MM.1S (cell line): ENCODE data around the gene KL.

Source experiments
- DNase-seq: peaks from one replicate; pipeline ENCODE4 v3.0.0-alpha.2; 2015
- H2AFZ ChIP-seq: fragments of 300-600 bp; sonication (generic); 2 replicates; pipeline ENCODE4 v1.6.0; 2016; ENCODE audit warnings: antibody characterized with exemption, low read length
- H3F3A ChIP-seq: fragments of 300-600 bp; sonication (generic); 2 replicates; pipeline ENCODE4 v1.6.1; 2016; ENCODE audit warnings: mild to moderate bottlenecking, antibody characterized with exemption, low read length, moderate library complexity, mixed read lengths; ENCODE audit not compliant: insufficient read depth
- H3K27ac ChIP-seq: fragments of 300-600 bp; sonication (generic); 2 replicates; pipeline ENCODE4 v1.5.1; 2016; ENCODE audit warnings: mild to moderate bottlenecking, low read length
- H3K27me3 ChIP-seq: fragments of 300-600 bp; sonication (generic); replicated peaks from 2 replicates; pipeline ENCODE4 v1.6.0; 2016; ENCODE audit warnings: low read length; ENCODE audit not compliant: insufficient read depth
- H3K36me3 ChIP-seq: fragments of 300-600 bp; sonication (generic); replicated peaks from 2 replicates; pipeline ENCODE4 v1.6.1; 2016; ENCODE audit warnings: mild to moderate bottlenecking, low read length, mixed read lengths; ENCODE audit not compliant: insufficient read depth
- H3K4me1 ChIP-seq: fragments of 300-600 bp; sonication (generic); 2 replicates; pipeline ENCODE4 v1.6.1; 2016; ENCODE audit warnings: low read length, mixed read lengths
- H3K4me2 ChIP-seq: fragments of 300-600 bp; sonication (generic); 2 replicates; pipeline ENCODE4 v1.6.0; 2016; ENCODE audit warnings: low read depth, low read length
- H3K4me3 ChIP-seq: fragments of 300-600 bp; sonication (generic); 2 replicates; pipeline ENCODE4 v1.5.1; 2016; ENCODE audit warnings: low read length, mixed read lengths
- H3K79me2 ChIP-seq: fragments of 300-600 bp; sonication (generic); 2 replicates; pipeline ENCODE4 v1.6.1; 2016; ENCODE audit warnings: mixed run types, low read length, mixed read lengths
- H3K9ac ChIP-seq: fragments of 300-600 bp; sonication (generic); 2 replicates; pipeline ENCODE4 v1.6.1; 2016; ENCODE audit warnings: low read length, mixed read lengths
- H3K9me2 ChIP-seq: fragments of 300-600 bp; sonication (generic); replicated peaks from 2 replicates; pipeline ENCODE4 v1.6.1; 2016; ENCODE audit warnings: mild to moderate bottlenecking, low read length, mixed read lengths; ENCODE audit not compliant: insufficient read depth
- H3K9me3 ChIP-seq: fragments of 300-600 bp; sonication (generic); replicated peaks from 2 replicates; pipeline ENCODE4 v1.6.1; 2016; ENCODE audit warnings: mild to moderate bottlenecking, low read length, mixed read lengths; ENCODE audit not compliant: insufficient read depth
- H4K20me1 ChIP-seq: fragments of 300-600 bp; sonication (generic); 2 replicates; pipeline ENCODE4 v1.6.1; 2016; ENCODE audit warnings: mild to moderate bottlenecking, low read length, moderate library complexity, mixed read lengths; ENCODE audit not compliant: insufficient read depth
- CTCF ChIP-seq: fragments of 300-600 bp; sonication (generic); IDR thresholded peaks from 2 replicates; pipeline ENCODE4 v1.5.1; 2016; ENCODE audit warnings: antibody characterized with exemption, low read length, mixed read lengths
- EZH2 ChIP-seq: fragments of 300-600 bp; sonication (generic); optimal IDR thresholded peaks from 2 replicates; pipeline ENCODE3; 2017; ENCODE audit warnings: low read depth, mild to moderate bottlenecking, antibody characterized with exemption, low read length, mixed read lengths
- EZH2phosphoT487 ChIP-seq: fragments of 300-600 bp; sonication (generic); IDR thresholded peaks from 2 replicates; pipeline ENCODE4 v1.6.1; 2018; ENCODE audit warnings: antibody characterized with exemption, low read length

Gene KL

GRCh38 chr13:33058776-33059327 lies 42.6 kb downstream of the KL start:
- Histone ChIP-seq H3K79me2 (no peaks in the 10 kb centered on the region), H3K4me1 (no peaks in the 10 kb centered on the region), H2AFZ (no peak overlapping the region), H4K20me1 (no peaks in the 10 kb centered on the region), H3K9ac (no peak overlapping the region), H3K9me2 (no peaks in the 10 kb centered on the region), H3K4me3 (no peak overlapping the region), H3K36me3 (no peaks in the 10 kb centered on the region), H3K27me3 (no peaks in the 10 kb centered on the region), H3K9me3 (no peaks in the 10 kb centered on the region), H3K27ac (no peak overlapping the region), H3F3A (no peaks in the 10 kb centered on the region), H3K4me2 (no peak overlapping the region)
- no peak for DNase-seq
- no peak for TF ChIP-seq CTCF
- TF ChIP-seq EZH2, result no peak
- no peak for TF ChIP-seq EZH2phosphoT487

GRCh38 chr13:33060815-33061214 lies 44.6 kb downstream of the KL start:
- Histone ChIP-seq H4K20me1 (no peaks in the 10 kb centered on the region), H3K9me2 (no peaks in the 10 kb centered on the region), H3K9ac (no peak overlapping the region), H3K4me3 (no peak overlapping the region), H3K4me1 (no peaks in the 10 kb centered on the region), H2AFZ (no peak overlapping the region), H3K4me2 (no peak overlapping the region), H3K9me3 (no peaks in the 10 kb centered on the region), H3F3A (no peaks in the 10 kb centered on the region), H3K27me3 (no peaks in the 10 kb centered on the region), H3K27ac (no peak overlapping the region), H3K36me3 (no peaks in the 10 kb centered on the region), H3K79me2 (no peaks in the 10 kb centered on the region)
- no peak for TF ChIP-seq EZH2
- no peak for TF ChIP-seq EZH2phosphoT487
- DNase-seq, result no peak

- H4K20me1 ChIP-seq, result no peaks in the 10 kb centered on the region
- TF ChIP-seq CTCF (no peak), EZH2 (no peak), EZH2phosphoT487 (no peak)
- no peaks in the 10 kb centered on the region for H3K4me1 ChIP-seq
- no peaks in the 10 kb centered on the region for H3K27me3 ChIP-seq
- no peaks in the 10 kb centered on the region for H3K36me3 ChIP-seq
- H3K9me2 ChIP-seq, result no peaks in the 10 kb centered on the region
- no peak overlapping the region for H3K4me2 ChIP-seq
- H3K4me3 ChIP-seq, result no peak overlapping the region
- H3F3A ChIP-seq, result no peaks in the 10 kb centered on the region
- no peaks in the 10 kb centered on the region for H3K79me2 ChIP-seq
- no peak overlapping the region for H3K9ac ChIP-seq
- no peak for DNase-seq
- H3K9me3 ChIP-seq, result no peaks in the 10 kb centered on the region
- H3K27ac ChIP-seq, result no peak overlapping the region
- no peak overlapping the region for H2AFZ ChIP-seq
Observed at GRCh38 chr13:33066329-33066728, 50.1 kb downstream of the KL start.

GRCh38 chr13:33069365-33069764 lies 53.1 kb downstream of the KL start:
- Histone ChIP-seq H4K20me1 (no peaks in the 10 kb centered on the region), H3K4me3 (no peak overlapping the region), H3K9me3 (no peaks in the 10 kb centered on the region), H3F3A (no peaks in the 10 kb centered on the region), H3K9ac (no peak overlapping the region), H3K36me3 (no peaks in the 10 kb centered on the region), H3K27me3 (no peaks in the 10 kb centered on the region), H3K4me1 (no peaks in the 10 kb centered on the region), H3K4me2 (no peak overlapping the region), H3K27ac (no peak overlapping the region), H3K9me2 (no peaks in the 10 kb centered on the region), H3K79me2 (no peaks in the 10 kb centered on the region), H2AFZ (no peak overlapping the region)
- TF ChIP-seq CTCF (no peak), EZH2phosphoT487 (no peak), EZH2 (no peak)
- no peak for DNase-seq
